IMR-90 (cell line): ENCODE measurements around the gene NUCB1. TPM values are rescaled to one million over a fixed set of nuclear protein-coding genes. Genes with fewer than 3 reads are reported as not detected.

Experiments
- ATAC-seq: fragments of 200-7000 bp; cut with Tn5 transposase; 2 replicates; pipeline ENCODE4 v1.9.1; 2020; ENCODE audit warnings: low read depth, mild to moderate bottlenecking, moderate library complexity
- Bru-seq: library from RNA; stranded (reverse); fragments of 400-500 nt; gene quantifications from one replicate; lab custom pipeline; 2021; lab: Mats Ljungman, UMichigan
- BruChase-seq, 2 experiments: library from RNA; stranded (reverse); fragments of 400-500 nt; gene quantifications; one replicate each; lab custom pipeline; 2021; lab: Mats Ljungman, UMichigan
- BruUV-seq: library from RNA; stranded (reverse); fragments of 400-500 nt; replicated peaks from 2 replicates; lab custom pipeline; 2021; lab: Mats Ljungman, UMichigan
- CTCF ChIA-PET: fragments of 300-600 bp; formaldehyde crosslinking; extraction: SDS; loops from one replicate; lab custom pipeline; 2021; ENCODE audit warnings: antibody characterized with exemption; lab: Yijun Ruan, JAX
- POLR2A ChIA-PET: fragments of 300-600 bp; sonication (Branson Sonifier 250); formaldehyde crosslinking; loops from one replicate; lab custom pipeline; 2022; ENCODE audit warnings: antibody characterized with exemption; ENCODE audit not compliant: unreplicated experiment; lab: Charles Lee
- DNase-seq: peaks from one replicate; pipeline ENCODE4 v3.0.0; 2013
- H2AFZ ChIP-seq: replicated peaks from 2 replicates; pipeline ENCODE3; 2013; ENCODE audit warnings: low read length, mild to moderate bottlenecking; ENCODE audit not compliant: poor library complexity
- H2AK5ac ChIP-seq: 2 replicates; pipeline ENCODE4 v1.6.1; 2013; ENCODE audit warnings: low read depth, low read length, inconsistent platforms
- H2AK9ac ChIP-seq: replicated peaks from 2 replicates; pipeline ENCODE3; 2013; ENCODE audit warnings: mild to moderate bottlenecking, low read depth, low read length, moderate library complexity; ENCODE audit not compliant: poor library complexity
- H2BK120ac ChIP-seq: 2 replicates; pipeline ENCODE4 v1.6.1; 2013; ENCODE audit warnings: low read depth, low read length, inconsistent platforms
- H2BK15ac ChIP-seq: 3 replicates; pipeline ENCODE4 v1.6.1; 2013; ENCODE audit warnings: low read depth, low read length, inconsistent platforms
- H2BK20ac ChIP-seq: 2 replicates; pipeline ENCODE4 v1.6.1; 2013; ENCODE audit warnings: low read depth, mild to moderate bottlenecking, inconsistent platforms, low read length, moderate library complexity
- H2BK5ac ChIP-seq: 2 replicates; pipeline ENCODE4 v1.6.1; 2013; ENCODE audit warnings: mild to moderate bottlenecking, low read depth, low read length, inconsistent platforms; ENCODE audit not compliant: poor library complexity, severe bottlenecking
- H3K14ac ChIP-seq: replicated peaks from 2 replicates; pipeline ENCODE4 v1.6.1; 2013; ENCODE audit warnings: low read depth, low read length, inconsistent platforms
- H3K18ac ChIP-seq: 2 replicates; pipeline ENCODE4 v1.6.1; 2013; ENCODE audit warnings: low read depth, low read length, control low read depth
- H3K23ac ChIP-seq: 2 replicates; pipeline ENCODE4 v1.6.1; 2013; ENCODE audit warnings: low read depth, low read length, inconsistent platforms
- H3K27ac ChIP-seq: 2 replicates; pipeline ENCODE4 v1.5.1; 2013; ENCODE audit warnings: mild to moderate bottlenecking, control low read depth, low read length; ENCODE audit not compliant: insufficient read depth
- H3K27me3 ChIP-seq: 2 replicates; pipeline ENCODE4 v1.6.1; 2013; ENCODE audit warnings: low read length; ENCODE audit not compliant: control insufficient read depth, insufficient read depth
- H3K36me3 ChIP-seq: 2 replicates; pipeline ENCODE4 v1.6.1; 2013; ENCODE audit warnings: low read length, mixed read lengths; ENCODE audit not compliant: control insufficient read depth, insufficient read depth
- H3K4ac ChIP-seq: 2 replicates; pipeline ENCODE4 v1.6.1; 2013; ENCODE audit warnings: low read depth, low read length, inconsistent platforms
- H3K4me1 ChIP-seq: 2 replicates; pipeline ENCODE4 v1.6.1; 2013; ENCODE audit warnings: low read length, mixed read lengths; ENCODE audit not compliant: control insufficient read depth, insufficient read depth
- H3K4me2 ChIP-seq: 2 replicates; pipeline ENCODE4 v1.6.1; 2013; ENCODE audit warnings: low read depth, mild to moderate bottlenecking, control low read depth, low read length, moderate library complexity
- H3K4me3 ChIP-seq: 2 replicates; pipeline ENCODE4 v1.5.1; 2013; ENCODE audit warnings: low read depth, mild to moderate bottlenecking, control low read depth, low read length, moderate library complexity; ENCODE audit not compliant: insufficient read depth
- H3K56ac ChIP-seq: 2 replicates; pipeline ENCODE4 v1.6.1; 2013; ENCODE audit warnings: low read length, inconsistent platforms; ENCODE audit not compliant: insufficient read depth; ENCODE audit errors: extremely low read depth
- H3K79me1 ChIP-seq, 2 experiments: 2 replicates each; pipeline ENCODE4 v1.6.1; 2013; ENCODE audit warnings: low read length in 2 of 2, inconsistent platforms in 1 of 2, low read depth in 1 of 2
- H3K9ac ChIP-seq: 2 replicates; pipeline ENCODE4 v1.6.1; 2013; ENCODE audit warnings: low read depth, low read length, control low read depth
- H3K9me1 ChIP-seq: 2 replicates; pipeline ENCODE4 v1.6.1; 2013; ENCODE audit warnings: low read length, inconsistent platforms; ENCODE audit not compliant: insufficient read depth
- H3K9me3 ChIP-seq: 2 replicates; pipeline ENCODE4 v1.6.1; 2013; ENCODE audit warnings: low read length; ENCODE audit not compliant: control insufficient read depth, insufficient read depth
- H4K20me1 ChIP-seq: 2 replicates; pipeline ENCODE4 v1.6.1; 2013; ENCODE audit warnings: low read length, inconsistent platforms; ENCODE audit not compliant: insufficient read depth
- H4K5ac ChIP-seq: 2 replicates; pipeline ENCODE4 v1.6.1; 2013; ENCODE audit warnings: mild to moderate bottlenecking, low read depth, low read length, control low read depth
- H4K8ac ChIP-seq, 2 experiments: 2 replicates each; pipeline ENCODE4 v1.6.1; 2013; ENCODE audit warnings: low read depth in 2 of 2, low read length in 2 of 2, control low read depth in 1 of 2, inconsistent platforms in 1 of 2
- H4K91ac ChIP-seq: 2 replicates; pipeline ENCODE4 v1.6.1; 2013; ENCODE audit warnings: low read depth, low read length, inconsistent platforms; ENCODE audit not compliant: insufficient read depth
- BHLHE40 ChIP-seq: fragments of 150-350 bp; IDR thresholded peaks from 2 replicates; pipeline ENCODE4 v1.6.1; 2016; ENCODE audit warnings: mild to moderate bottlenecking, low read depth, low read length
- CEBPB ChIP-seq: IDR thresholded peaks from 2 replicates; pipeline ENCODE4 v1.6.1; 2012; ENCODE audit warnings: low read depth, low read length, improper control_type of control experiment
- CHD1 ChIP-seq: IDR thresholded peaks from 2 replicates; pipeline ENCODE4 v1.6.1; 2012; ENCODE audit warnings: low read depth, low read length, improper control_type of control experiment
- MXI1 ChIP-seq: IDR thresholded peaks from 2 replicates; pipeline ENCODE4 v1.6.1; 2012; ENCODE audit warnings: low read depth, mild to moderate bottlenecking, low read length, moderate library complexity, borderline replicate concordance
- NFE2L2 ChIP-seq: fragments of 150-350 bp; IDR thresholded peaks from 2 replicates; pipeline ENCODE4 v1.6.1; 2016; ENCODE audit warnings: low read depth, mild to moderate bottlenecking, low read length
- POLR2A ChIP-seq: IDR thresholded peaks from 2 replicates; pipeline ENCODE4 v1.6.1; 2012; ENCODE audit warnings: mild to moderate bottlenecking, low read depth, low read length
- RAD21 ChIP-seq: IDR thresholded peaks from 2 replicates; pipeline ENCODE4 v1.6.1; 2012; ENCODE audit warnings: low read length, improper control_type of control experiment
- RCOR1 ChIP-seq: IDR thresholded peaks from 2 replicates; pipeline ENCODE4 v1.6.1; 2012; ENCODE audit warnings: mild to moderate bottlenecking, low read length, improper control_type of control experiment; ENCODE audit not compliant: insufficient replicate concordance
- RFX5 ChIP-seq: IDR thresholded peaks from 2 replicates; pipeline ENCODE4 v1.8.0; 2012; ENCODE audit warnings: low read depth, mild to moderate bottlenecking, low read length, moderate library complexity
- SMC3 ChIP-seq: fragments of 150-350 bp; IDR thresholded peaks from 2 replicates; pipeline ENCODE4 v1.6.1; 2016; ENCODE audit warnings: low read depth, mild to moderate bottlenecking, antibody characterized with exemption, low read length, moderate library complexity
- WGBS, 2 experiments: methylation state at CpG; one replicate each; pipeline versions ENCODE4 v1.1.5 to v1.1.7; 2013; ENCODE audit warnings: missing lambda C conversion rate in 2 of 2; ENCODE audit not compliant: insufficient read length in 1 of 2; ENCODE audit errors: extremely low coverage in 2 of 2; 5-methylcytosine and 5-hydroxymethylcytosine counted together
- dilution Hi-C: fragments of 300-500 bp; cut with HindIII; formaldehyde crosslinking; loops from one replicate; pipeline ENCODE4 v1.14.3; 2018; ENCODE audit warnings: low sequenced_read_pairs; ENCODE audit not compliant: unreplicated experiment
- in situ Hi-C: fragments of 300-500 bp; cut with MboI; formaldehyde crosslinking; loops from 3 replicates; pipeline ENCODE4 v1.14.3; 2019; ENCODE audit warnings: low sequenced_read_pairs, inconsistent platforms, mixed read lengths
- intact Hi-C: fragments of 100-400 bp; cut with micrococcal nuclease; formaldehyde crosslinking; loops from 2 replicates; pipeline ENCODE4 v1.10.0; 2022
- long read RNA-seq: library from polyadenylated mRNA; unstranded; transcript quantifications from one replicate; pipeline ENCODE4 v2.0.0, GENCODE V29; 2021; ENCODE audit not compliant: unreplicated experiment
- polyA plus RNA-seq, 3 experiments: library from polyadenylated mRNA; depleted of rRNA; stranded (reverse); fragments of >200 nt; gene quantifications; 2 replicates each; pipeline ENCODE4 v1.2.3, GENCODE V29; 2012; ENCODE audit warnings: low replicate concordance in 1 of 3
- total RNA-seq: library from RNA; depleted of rRNA; stranded (reverse); fragments of >200 nt; gene quantifications from 2 replicates; pipeline ENCODE4 v1.2.3, GENCODE V29; 2012; rRNA removed
- TF ChIP-seq, protein P1 (sequence below): conservative IDR thresholded peaks from 2 replicates; pipeline ENCODE4 v1.5.1; 2012; ENCODE audit warnings: mild to moderate bottlenecking, low read depth, low read length, improper control_type of control experiment
- TF ChIP-seq, protein P2 (sequence below): fragments of 150-350 bp; IDR thresholded peaks from 2 replicates; pipeline ENCODE4 v1.6.1; 2016; ENCODE audit warnings: low read depth, mild to moderate bottlenecking, low read length, moderate library complexity, borderline replicate concordance

NUCB1 gene
- 37.3 and 39.2 TPM in 2 replicates for total RNA-seq
- 253 and 261 TPM in 2 replicates for polyA plus RNA-seq (2012; rRNA removed)
- polyA plus RNA-seq (2012; cell fraction: cytosol; rRNA removed), result 236 and 325 TPM in 2 replicates
- 149 and 260 TPM in 2 replicates for polyA plus RNA-seq (2012; cell fraction: nucleus; rRNA removed; ENCODE audit: low replicate concordance)
- Bru-seq, nascent RNA, result percentile 65 among the genes with signal in this experiment
- percentile 82 among the genes with signal in this experiment for BruChase-seq, experiment 1, labeled RNA remaining after a 6-hour chase
- percentile 69 among the genes with signal in this experiment for BruChase-seq, experiment 2, labeled RNA remaining after a 2-hour chase
- long read RNA-seq, transcript NUCB1-201 (13 exons, 2,668 nt), result major isoform, 493 of 625 reads
- long read RNA-seq, partial matches to known transcripts, result 88 of 625 reads
- long read RNA-seq, other reads (novel, unspliced or antisense), result 44 of 625 reads

DNA sequence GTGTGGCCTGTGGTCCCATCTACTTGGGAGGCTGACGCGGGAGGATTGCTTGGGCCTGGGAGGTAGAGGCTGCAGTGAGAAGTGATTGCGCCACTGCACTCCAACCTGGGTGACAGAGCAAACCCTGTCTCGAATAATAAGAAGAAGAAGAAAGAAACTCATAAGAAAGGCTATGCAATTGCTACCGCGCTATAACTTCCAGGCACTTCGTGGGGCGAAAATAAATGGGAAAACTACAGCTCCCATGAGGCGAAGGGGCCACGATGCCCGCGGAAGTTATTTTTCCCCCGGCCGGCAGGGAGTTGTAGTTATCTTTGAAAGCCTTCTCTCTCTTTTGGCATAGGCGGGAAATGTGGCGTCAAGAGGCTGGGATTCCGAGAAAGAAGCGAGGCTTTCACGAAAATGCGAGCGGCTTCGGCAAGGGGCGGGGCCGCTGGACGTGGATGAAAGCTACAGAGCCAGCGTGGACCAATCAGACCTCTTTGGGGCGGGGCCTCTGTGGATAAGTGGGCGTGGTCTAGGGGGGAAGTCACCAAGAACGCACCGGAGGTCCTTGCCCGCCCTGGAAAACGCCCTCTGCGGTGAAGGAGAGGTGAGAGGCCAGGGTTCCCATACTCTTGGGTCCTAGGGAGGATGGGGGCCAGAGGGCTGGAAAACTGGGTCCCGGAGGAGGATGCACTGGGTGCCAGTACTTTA is at the start of gene NUCB1:
NUCB1 (plus strand) TSS at position 532 of the 696 bp plus-strand sequence. CDS start 485 bp downstream, outside the sequence.
- Histone ChIP-seq H3K4me2 (peak within 1 kb of the TSS; percentile 96), H2BK5ac (peak within 1 kb of the TSS; percentile 42), H3K18ac (peak within 1 kb of the TSS; percentile 14; the same call in 1 of the 2 replicates), H3K4ac (peak within 1 kb of the TSS; percentile 85), H4K20me1 (peaks cover 2% of the 10 kb centered on the region; the same call in 1 of the 2 replicates), H3K4me1 (peaks cover 2% of the 10 kb centered on the region; the same call in 1 of the 2 replicates), H3K27ac (peak within 1 kb of the TSS; percentile 56), H3K9me3 (no peaks in the 10 kb centered on the region), H2AFZ (peak within 1 kb of the TSS; percentile 91), H3K23ac (peak within 1 kb of the TSS; percentile 62; the same call in 1 of the 2 replicates), H4K8ac (peak within 1 kb of the TSS; percentile 24 to 92), H2BK20ac (no peak within 1 kb of the TSS), H2AK9ac (peak within 1 kb of the TSS; percentile 94), H2AK5ac (peak within 1 kb of the TSS; percentile 55; the same call in 1 of the 2 replicates), H4K5ac (peak within 1 kb of the TSS; percentile 71), H3K79me1 (peaks cover 16 to 43% of the 10 kb centered on the region in 2 experiments), H3K9me1 (peaks cover 8% of the 10 kb centered on the region), H3K27me3 (0 out of 2 replicates have a peak, but pooled peaks cover 1% of the 10 kb centered on the region), H4K91ac (peak within 1 kb of the TSS; percentile 43), H3K56ac (no peak within 1 kb of the TSS; the same call in 1 of the 2 replicates), H3K14ac (peak within 1 kb of the TSS; percentile 80), H3K36me3 (peaks cover 10% of the 10 kb centered on the region), H2BK120ac (peak within 1 kb of the TSS; percentile 42; the same call in 1 of the 2 replicates), H3K9ac (peak within 1 kb of the TSS; percentile 71), H3K4me3 (peak within 1 kb of the TSS; percentile 79), H2BK15ac (no peak within 1 kb of the TSS)
- peak; percentile 98 for ATAC-seq
- CTCF ChIA-PET, result interaction anchor here (0.6 to 1.0 kb wide), 2 partner anchors 50 to 118 kb away, joined by 3 to 4 read pairs; no protein-coding TSS in a partner anchor
- peak; percentile 97 for DNase-seq
- dilution Hi-C loops (no loop called here), intact Hi-C loops (loop anchor here (2.0 kb wide), 1 partner anchor 55 kb away; the partner anchor contains the start of gene BAX), in situ Hi-C loops (no loop called here)
- POLR2A ChIA-PET, result interaction anchor here (1.4 kb wide), 1 partner anchor 64 kb away, joined by 5 read pairs; no protein-coding TSS in a partner anchor
- WGBS, 2 experiments, result 4% methylated on average over 13 of the region's 34 CpGs; no CpG with 5 or more reads in 1 of the 2 experiments
- BruUV-seq, result no TSS peak
- TF ChIP-seq RAD21 (peak; percentile 44), CEBPB (peak; percentile 55), NFE2L2 (no peak), SMC3 (no peak; the same call in 1 of the 2 replicates), RCOR1 (no peak), RFX5 (no peak), MXI1 (peak; percentile 44; the same call in 1 of the 2 replicates), BHLHE40 (no peak), CHD1 (no peak), POLR2A (no peak)
- TF ChIP-seq, protein P1, sequence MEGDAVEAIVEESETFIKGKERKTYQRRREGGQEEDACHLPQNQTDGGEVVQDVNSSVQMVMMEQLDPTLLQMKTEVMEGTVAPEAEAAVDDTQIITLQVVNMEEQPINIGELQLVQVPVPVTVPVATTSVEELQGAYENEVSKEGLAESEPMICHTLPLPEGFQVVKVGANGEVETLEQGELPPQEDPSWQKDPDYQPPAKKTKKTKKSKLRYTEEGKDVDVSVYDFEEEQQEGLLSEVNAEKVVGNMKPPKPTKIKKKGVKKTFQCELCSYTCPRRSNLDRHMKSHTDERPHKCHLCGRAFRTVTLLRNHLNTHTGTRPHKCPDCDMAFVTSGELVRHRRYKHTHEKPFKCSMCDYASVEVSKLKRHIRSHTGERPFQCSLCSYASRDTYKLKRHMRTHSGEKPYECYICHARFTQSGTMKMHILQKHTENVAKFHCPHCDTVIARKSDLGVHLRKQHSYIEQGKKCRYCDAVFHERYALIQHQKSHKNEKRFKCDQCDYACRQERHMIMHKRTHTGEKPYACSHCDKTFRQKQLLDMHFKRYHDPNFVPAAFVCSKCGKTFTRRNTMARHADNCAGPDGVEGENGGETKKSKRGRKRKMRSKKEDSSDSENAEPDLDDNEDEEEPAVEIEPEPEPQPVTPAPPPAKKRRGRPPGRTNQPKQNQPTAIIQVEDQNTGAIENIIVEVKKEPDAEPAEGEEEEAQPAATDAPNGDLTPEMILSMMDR, result peak; percentile 42
- TF ChIP-seq, protein P2, sequence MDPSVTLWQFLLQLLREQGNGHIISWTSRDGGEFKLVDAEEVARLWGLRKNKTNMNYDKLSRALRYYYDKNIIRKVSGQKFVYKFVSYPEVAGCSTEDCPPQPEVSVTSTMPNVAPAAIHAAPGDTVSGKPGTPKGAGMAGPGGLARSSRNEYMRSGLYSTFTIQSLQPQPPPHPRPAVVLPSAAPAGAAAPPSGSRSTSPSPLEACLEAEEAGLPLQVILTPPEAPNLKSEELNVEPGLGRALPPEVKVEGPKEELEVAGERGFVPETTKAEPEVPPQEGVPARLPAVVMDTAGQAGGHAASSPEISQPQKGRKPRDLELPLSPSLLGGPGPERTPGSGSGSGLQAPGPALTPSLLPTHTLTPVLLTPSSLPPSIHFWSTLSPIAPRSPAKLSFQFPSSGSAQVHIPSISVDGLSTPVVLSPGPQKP, result no peak
